SK-N-SH (cell line): ENCODE measurements around the gene TBC1D20.

Source experiments
- CTCF ChIP-seq: fragments of 200-600 bp; sonication (generic); IDR thresholded peaks from 2 replicates; pipeline ENCODE4 v1.6.1; 2017; ENCODE audit warnings: antibody characterized with exemption, mild to moderate bottlenecking, moderate library complexity
- EZH2phosphoT487 ChIP-seq: fragments of 200-600 bp; sonication (generic); IDR thresholded peaks from 2 replicates; pipeline ENCODE4 v1.6.1; 2017; ENCODE audit warnings: low read depth, mixed run types, mild to moderate bottlenecking, antibody characterized with exemption, moderate library complexity, borderline replicate concordance
- FOXM1 ChIP-seq: IDR thresholded peaks from 2 replicates; pipeline ENCODE4 v1.4.0; 2012; ENCODE audit warnings: low read depth, mild to moderate bottlenecking
- GABPA ChIP-seq: IDR thresholded peaks from 2 replicates; pipeline ENCODE4 v1.4.0; 2012; ENCODE audit warnings: low read depth, mild to moderate bottlenecking
- JUND ChIP-seq: IDR thresholded peaks from 2 replicates; pipeline ENCODE4 v1.4.0; 2012
- MAX ChIP-seq: IDR thresholded peaks from 2 replicates; pipeline ENCODE4 v1.4.0; 2012; ENCODE audit warnings: low read depth
- PBX3 ChIP-seq: IDR thresholded peaks from 2 replicates; pipeline ENCODE4; 2012
- POLR2AphosphoS5 ChIP-seq: IDR thresholded peaks from 2 replicates; pipeline ENCODE4 v1.6.1; 2012; ENCODE audit warnings: low read depth, low read length
- RAD21 ChIP-seq: IDR thresholded peaks from 2 replicates; pipeline ENCODE4 v1.6.1; 2012; ENCODE audit warnings: mild to moderate bottlenecking, low read length
- RCOR1 ChIP-seq: fragments of 150-350 bp; IDR thresholded peaks from 2 replicates; pipeline ENCODE4 v1.6.1; 2017; ENCODE audit warnings: antibody characterized with exemption, low read length
- TAF1 ChIP-seq: IDR thresholded peaks from 2 replicates; pipeline ENCODE4 v1.6.1; 2012; ENCODE audit warnings: low read depth, mild to moderate bottlenecking, low read length, moderate library complexity, borderline replicate concordance
- USF1 ChIP-seq: IDR thresholded peaks from 2 replicates; pipeline ENCODE4 v1.4.0; 2012; ENCODE audit warnings: low read depth, borderline replicate concordance
- USF2 ChIP-seq: fragments of 150-350 bp; IDR thresholded peaks from 2 replicates; pipeline ENCODE4 v1.6.1; 2017; ENCODE audit warnings: antibody characterized with exemption, low read length, low read depth, borderline replicate concordance

- TF ChIP-seq CTCF (no peak), RCOR1 (no peak), POLR2AphosphoS5 (no peak), PBX3 (no peak), FOXM1 (no peak), RAD21 (no peak), USF2 (no peak), USF1 (no peak), TAF1 (no peak), MAX (no peak), GABPA (no peak), EZH2phosphoT487 (no peak), JUND (no peak)
Measured at GRCh38 chr20:438571-439469, 23.5 kb downstream of the TBC1D20 start.
